ENCODE measurements around the gene TOR2A.

Gene TOR2A

GRCh38 chr9:127741831-127742434, 6.8 kb upstream of the TOR2A start:
- DNase-seq, result peak; percentile 98

GRCh38 chr9:127739614-127740330, 4.7 kb upstream of the TOR2A start:
- DNase-seq, result no peak

GRCh38 chr9:127738666-127739065, 3.6 kb upstream of the TOR2A start:
- DNase-seq, result no peak

- no peak for DNase-seq
Observed at GRCh38 chr9:127735530-127736185, 564 bp upstream of the TOR2A start.

- DNase-seq, result no peak
Observed at GRCh38 chr9:127734247-127734746, 797 bp downstream of the TOR2A start.

- no peak for DNase-seq
Observed at GRCh38 chr9:127733614-127734013, 1.5 kb downstream of the TOR2A start.

- no peak for DNase-seq
Observed at GRCh38 chr9:127732444-127732843, 2.6 kb downstream of the TOR2A start.

- DNase-seq, result no peak
Observed at GRCh38 chr9:127731938-127732337, 3.2 kb downstream of the TOR2A start.

- DNase-seq, result no peak
Observed at GRCh38 chr9:127730799-127731410, 4.2 kb downstream of the TOR2A start.

- DNase-seq, result no peak
Observed at GRCh38 chr9:127730262-127730661, 4.8 kb downstream of the TOR2A start.

GRCh38 chr9:127729522-127730256, 5.4 kb downstream of the TOR2A start:
- no peak for DNase-seq

- no peak for DNase-seq
Observed at GRCh38 chr9:127728808-127729207, 6.3 kb downstream of the TOR2A start.

GRCh38 chr9:127726871-127727270, 8.2 kb downstream of the TOR2A start:
- DNase-seq, result no peak

GRCh38 chr9:127724012-127724411, 11.1 kb downstream of the TOR2A start:
- no peak for DNase-seq

GRCh38 chr9:127723444-127723843, 11.7 kb downstream of the TOR2A start:
- DNase-seq, result no peak

- DNase-seq, result no peak
Observed at GRCh38 chr9:127723013-127723412, 12.1 kb downstream of the TOR2A start.

- no peak for DNase-seq
Observed at GRCh38 chr9:127722055-127722745, 12.9 kb downstream of the TOR2A start.

GRCh38 chr9:127721391-127721821, 13.7 kb downstream of the TOR2A start:
- no peak for DNase-seq

GRCh38 chr9:127720865-127721227, 14.2 kb downstream of the TOR2A start:
- DNase-seq, result no peak

- no peak for DNase-seq
Observed at GRCh38 chr9:127720031-127720864, 14.8 kb downstream of the TOR2A start.

- no peak for DNase-seq
Observed at GRCh38 chr9:127717766-127718165, 17.3 kb downstream of the TOR2A start.
